Keratinocyte (primary cell): ENCODE results near the gene CRYL1.

ENCODE experiments used
- EZH2 ChIP-seq: IDR thresholded peaks from one replicate; pipeline ENCODE4 v1.6.1; 2012; ENCODE audit warnings: inconsistent platforms, mild to moderate bottlenecking, low read length, moderate library complexity
- TF ChIP-seq, protein P1 (sequence below), 3 experiments: IDR thresholded peaks in 1 of 3; conservative IDR thresholded peaks in 1 of 3; optimal IDR thresholded peaks in 1 of 3; 2 replicates in 2 of 3; 3 replicates in 1 of 3; pipeline versions ENCODE3 to v1.5.1; 2011; ENCODE audit warnings: low read length in 3 of 3, mild to moderate bottlenecking in 3 of 3, moderate library complexity in 2 of 3, control low read depth in 1 of 3, inconsistent platforms in 1 of 3; ENCODE audit not compliant: insufficient read depth in 2 of 3; ENCODE audit errors: extremely low read depth in 1 of 3

DNA sequence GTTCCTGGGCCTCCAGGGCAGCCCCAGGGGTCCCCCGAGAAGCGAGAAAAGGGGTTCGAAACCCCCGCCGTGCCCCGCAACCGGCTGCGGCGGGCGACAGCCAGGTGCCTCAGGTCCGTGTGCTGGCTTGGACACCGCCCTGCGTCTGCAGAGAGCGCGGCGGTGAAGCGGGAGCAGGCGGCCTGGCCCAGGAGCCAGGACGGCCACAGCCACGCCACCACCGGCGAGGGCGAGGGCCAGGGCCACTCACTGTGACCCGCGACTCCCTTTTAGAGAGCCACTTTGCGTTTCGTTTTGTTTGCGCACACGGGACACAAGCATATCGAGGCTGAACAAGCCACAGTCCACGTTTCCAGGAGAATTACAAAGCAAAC lies 110.4 kb downstream of the CRYL1 start:
- TF ChIP-seq EZH2 = no peak
- TF ChIP-seq, protein P1, sequence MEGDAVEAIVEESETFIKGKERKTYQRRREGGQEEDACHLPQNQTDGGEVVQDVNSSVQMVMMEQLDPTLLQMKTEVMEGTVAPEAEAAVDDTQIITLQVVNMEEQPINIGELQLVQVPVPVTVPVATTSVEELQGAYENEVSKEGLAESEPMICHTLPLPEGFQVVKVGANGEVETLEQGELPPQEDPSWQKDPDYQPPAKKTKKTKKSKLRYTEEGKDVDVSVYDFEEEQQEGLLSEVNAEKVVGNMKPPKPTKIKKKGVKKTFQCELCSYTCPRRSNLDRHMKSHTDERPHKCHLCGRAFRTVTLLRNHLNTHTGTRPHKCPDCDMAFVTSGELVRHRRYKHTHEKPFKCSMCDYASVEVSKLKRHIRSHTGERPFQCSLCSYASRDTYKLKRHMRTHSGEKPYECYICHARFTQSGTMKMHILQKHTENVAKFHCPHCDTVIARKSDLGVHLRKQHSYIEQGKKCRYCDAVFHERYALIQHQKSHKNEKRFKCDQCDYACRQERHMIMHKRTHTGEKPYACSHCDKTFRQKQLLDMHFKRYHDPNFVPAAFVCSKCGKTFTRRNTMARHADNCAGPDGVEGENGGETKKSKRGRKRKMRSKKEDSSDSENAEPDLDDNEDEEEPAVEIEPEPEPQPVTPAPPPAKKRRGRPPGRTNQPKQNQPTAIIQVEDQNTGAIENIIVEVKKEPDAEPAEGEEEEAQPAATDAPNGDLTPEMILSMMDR (optimal IDR thresholded peaks at IDR 0.05 in 1 of 3, IDR thresholded peaks at IDR 0.05 in 1 of 3, conservative IDR thresholded peaks at IDR 0.05 in 1 of 3; ENCODE audit: extremely low read depth in 1 of 3, insufficient read depth in 2 of 3, low read length in 3 of 3) = no peak
